A673 (cell line): ENCODE measurements around the gene HDHD2. TPM values are rescaled to one million over a fixed set of nuclear protein-coding genes. Genes with fewer than 3 reads are reported as not detected.
"Not testable (repeated sequence)": the region's sequence is repeated elsewhere in the genome, so short reads cannot be mapped to it uniquely, and the experiment has no call there.

Experiments used
- BruUV-seq: library from RNA; stranded (reverse); fragments of 400-500 nt; replicated peaks from 2 replicates; lab custom pipeline; 2021; lab: Mats Ljungman, UMichigan
- CTCF ChIA-PET: fragments of 300-600 bp; sonication (Branson Sonifier 250); formaldehyde crosslinking; loops from one replicate; lab custom pipeline; 2022; ENCODE audit warnings: antibody characterized with exemption; lab: Charles Lee
- POLR2A ChIA-PET: fragments of 300-600 bp; sonication (Branson Sonifier 250); formaldehyde crosslinking; loops from one replicate; lab custom pipeline; 2022; ENCODE audit warnings: antibody characterized with exemption; ENCODE audit not compliant: low non-redundant PET; lab: Charles Lee
- DNase-seq: peaks from one replicate; pipeline ENCODE4 v3.0.0-alpha.2; 2015; ENCODE audit warnings: low spot score
- H3K27ac ChIP-seq: fragments of 200-600 bp; sonication (generic); 2 replicates; pipeline ENCODE4 v1.5.1; 2016; ENCODE audit warnings: mixed run types, low read depth, mild to moderate bottlenecking, mixed read lengths, antibody characterized with exemption, low read length; ENCODE audit not compliant: poor library complexity, severe bottlenecking
- H3K27me3 ChIP-seq: fragments of 200-600 bp; sonication (generic); replicated peaks from 2 replicates; pipeline ENCODE4 v1.6.1; 2017; ENCODE audit warnings: mixed run types, low read depth, mild to moderate bottlenecking, mixed read lengths, antibody characterized with exemption, low read length; ENCODE audit not compliant: insufficient read depth, poor library complexity
- H3K36me3 ChIP-seq: fragments of 200-600 bp; sonication (generic); 2 replicates; pipeline ENCODE4 v1.6.1; 2016; ENCODE audit warnings: mixed run types, mild to moderate bottlenecking, mixed read lengths, antibody characterized with exemption, low read length; ENCODE audit not compliant: insufficient read depth, poor library complexity, severe bottlenecking
- H3K4me1 ChIP-seq: fragments of 200-600 bp; sonication (generic); 2 replicates; pipeline ENCODE4 v1.6.1; 2017; ENCODE audit warnings: mixed run types, mild to moderate bottlenecking, mixed read lengths, antibody characterized with exemption, low read length; ENCODE audit not compliant: insufficient read depth, poor library complexity, severe bottlenecking
- H3K4me3 ChIP-seq: fragments of 200-600 bp; sonication (generic); 2 replicates; pipeline ENCODE4 v1.5.1; 2016; ENCODE audit warnings: low read depth, mixed run types, mild to moderate bottlenecking, mixed read lengths, low read length; ENCODE audit not compliant: poor library complexity, severe bottlenecking
- H3K9me3 ChIP-seq: fragments of 200-600 bp; sonication (generic); 2 replicates; pipeline ENCODE4 v1.6.1; 2016; ENCODE audit warnings: mixed run types, low read depth, mild to moderate bottlenecking, mixed read lengths, antibody characterized with exemption, low read length; ENCODE audit not compliant: poor library complexity, severe bottlenecking
- EZH2 ChIP-seq: fragments of 200-600 bp; sonication (generic); IDR thresholded peaks from 2 replicates; pipeline ENCODE4 v1.6.1; 2017; ENCODE audit warnings: borderline replicate concordance, low read depth, mild to moderate bottlenecking, mixed read lengths, antibody characterized with exemption, low read length; ENCODE audit not compliant: poor library complexity, severe bottlenecking
- intact Hi-C: fragments of 100-400 bp; cut with micrococcal nuclease; formaldehyde crosslinking; loops from one replicate; pipeline ENCODE4 v1.10.0; 2022; ENCODE audit not compliant: unreplicated experiment
- total RNA-seq: library from RNA; stranded (reverse); gene quantifications from 2 replicates; pipeline ENCODE4 v1.2.3, GENCODE V29; 2021
- TF ChIP-seq, protein P1 (sequence below): fragments of 300-800, 200-600 bp; sonication (generic); conservative IDR thresholded peaks from 2 replicates; pipeline ENCODE4 v1.5.1; 2017; ENCODE audit warnings: low read depth, mild to moderate bottlenecking, antibody characterized with exemption, low read length, moderate library complexity, mixed read lengths

The HDHD2 gene
- total RNA-seq, 1 experiment from 2014 or later: 49.9 TPM

- no peaks in the 10 kb centered on the region for H3K9me3 ChIP-seq
- H3K4me3 ChIP-seq: no peak overlapping the region
- POLR2A ChIA-PET: no interaction called here
- DNase-seq: no peak
- TF ChIP-seq, protein P1, sequence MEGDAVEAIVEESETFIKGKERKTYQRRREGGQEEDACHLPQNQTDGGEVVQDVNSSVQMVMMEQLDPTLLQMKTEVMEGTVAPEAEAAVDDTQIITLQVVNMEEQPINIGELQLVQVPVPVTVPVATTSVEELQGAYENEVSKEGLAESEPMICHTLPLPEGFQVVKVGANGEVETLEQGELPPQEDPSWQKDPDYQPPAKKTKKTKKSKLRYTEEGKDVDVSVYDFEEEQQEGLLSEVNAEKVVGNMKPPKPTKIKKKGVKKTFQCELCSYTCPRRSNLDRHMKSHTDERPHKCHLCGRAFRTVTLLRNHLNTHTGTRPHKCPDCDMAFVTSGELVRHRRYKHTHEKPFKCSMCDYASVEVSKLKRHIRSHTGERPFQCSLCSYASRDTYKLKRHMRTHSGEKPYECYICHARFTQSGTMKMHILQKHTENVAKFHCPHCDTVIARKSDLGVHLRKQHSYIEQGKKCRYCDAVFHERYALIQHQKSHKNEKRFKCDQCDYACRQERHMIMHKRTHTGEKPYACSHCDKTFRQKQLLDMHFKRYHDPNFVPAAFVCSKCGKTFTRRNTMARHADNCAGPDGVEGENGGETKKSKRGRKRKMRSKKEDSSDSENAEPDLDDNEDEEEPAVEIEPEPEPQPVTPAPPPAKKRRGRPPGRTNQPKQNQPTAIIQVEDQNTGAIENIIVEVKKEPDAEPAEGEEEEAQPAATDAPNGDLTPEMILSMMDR: no peak
- TF ChIP-seq EZH2: no peak
- no peaks in the 10 kb centered on the region for H3K27me3 ChIP-seq
- no TSS peak for BruUV-seq
- no peak overlapping the region for H3K27ac ChIP-seq
- intact Hi-C loops: no loop called here
- CTCF ChIA-PET: no interaction called here
- H3K36me3 ChIP-seq: peaks cover 7% of the 10 kb centered on the region
- H3K4me1 ChIP-seq: no peaks in the 10 kb centered on the region
These were observed 10.0 kb upstream of the HDHD2 start for GRCh38 chr18:47160256-47160655.

DNA sequence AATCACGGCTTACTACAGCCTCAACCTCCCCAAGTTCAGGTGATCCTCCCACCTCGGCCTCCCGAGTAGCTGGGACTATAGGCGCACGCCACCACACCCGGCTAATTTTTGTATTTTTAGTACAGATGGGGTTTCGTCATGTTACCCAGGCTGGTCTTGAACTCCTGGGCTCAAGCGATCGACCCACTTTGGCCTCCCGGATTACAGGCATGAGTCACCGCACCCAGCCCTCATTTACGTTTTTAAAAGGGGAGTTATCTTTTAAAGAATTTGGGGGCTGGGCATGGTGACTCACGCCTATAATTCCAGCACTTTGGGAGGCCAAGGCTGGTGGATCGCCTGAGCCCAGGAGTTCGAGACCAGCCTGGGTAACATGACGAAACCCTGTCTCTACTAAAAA is 8.1 kb upstream of the HDHD2 start:
- H3K4me1 ChIP-seq, BruUV-seq, H3K27me3 ChIP-seq, H3K9me3 ChIP-seq, POLR2A ChIA-PET, H3K27ac ChIP-seq, H3K4me3 ChIP-seq, intact Hi-C loops, CTCF ChIA-PET: not testable (repeated sequence)
- peaks cover 19% of the 10 kb centered on the region for H3K36me3 ChIP-seq
- DNase-seq: peak; percentile 66

- CTCF ChIA-PET: interaction anchor here (1.1 kb wide), 1 partner anchor 100 kb away, joined by 3 read pairs; no protein-coding TSS in a partner anchor
- no TSS peak for BruUV-seq
These were observed 1.1 kb upstream of the HDHD2 start for GRCh38 chr18:47151439-47151838.

More at GRCh38 chr18:47151439-47151838, 1.1 kb upstream of the HDHD2 start:
- POLR2A ChIA-PET: interaction anchor here (0.6 kb wide), 1 partner anchor 104 kb away, joined by 9 read pairs; no protein-coding TSS in a partner anchor
- Histone ChIP-seq H3K36me3 (peaks cover 21% of the 10 kb centered on the region), H3K9me3 (no peaks in the 10 kb centered on the region), H3K27ac (peak overlapping the region; percentile 91), H3K27me3 (no peaks in the 10 kb centered on the region), H3K4me3 (peak overlapping the region; percentile 59), H3K4me1 (peaks cover 12% of the 10 kb centered on the region)
- DNase-seq: no peak
- intact Hi-C loops: no loop called here
- TF ChIP-seq, protein P1: no peak
- no peak for TF ChIP-seq EZH2
